Fibroblast of the aortic adventitia (primary cell): ENCODE measurements around the gene ADARB2. TPM values are rescaled to one million over a fixed set of nuclear protein-coding genes. Genes with fewer than 3 reads are reported as not detected.
"Not testable (repeated sequence)": the region's sequence is repeated elsewhere in the genome, so short reads cannot be mapped to it uniquely, and the experiment has no call there.

Experiments
- DNase-seq: peaks from one replicate; pipeline ENCODE4 v3.0.0-alpha.2; 2010; ENCODE audit warnings: low read depth
- H3K4me3 ChIP-seq: 2 replicates; pipeline ENCODE4 v1.5.1; 2011; ENCODE audit warnings: low read depth, mild to moderate bottlenecking, control low read depth, low read length, moderate library complexity
- CTCF ChIP-seq: IDR thresholded peaks from 2 replicates; pipeline ENCODE4 v1.5.1; 2011; ENCODE audit warnings: mild to moderate bottlenecking, low read length, control low read depth, inconsistent platforms; ENCODE audit not compliant: insufficient read depth
- total RNA-seq: library from RNA; depleted of rRNA; stranded (reverse); fragments of >200 nt; gene quantifications from 2 replicates; pipeline ENCODE4 v1.2.3, GENCODE V29; 2012; ENCODE audit warnings: low replicate concordance

Gene ADARB2
- total RNA-seq, 1 donor, result not detected

DNA sequence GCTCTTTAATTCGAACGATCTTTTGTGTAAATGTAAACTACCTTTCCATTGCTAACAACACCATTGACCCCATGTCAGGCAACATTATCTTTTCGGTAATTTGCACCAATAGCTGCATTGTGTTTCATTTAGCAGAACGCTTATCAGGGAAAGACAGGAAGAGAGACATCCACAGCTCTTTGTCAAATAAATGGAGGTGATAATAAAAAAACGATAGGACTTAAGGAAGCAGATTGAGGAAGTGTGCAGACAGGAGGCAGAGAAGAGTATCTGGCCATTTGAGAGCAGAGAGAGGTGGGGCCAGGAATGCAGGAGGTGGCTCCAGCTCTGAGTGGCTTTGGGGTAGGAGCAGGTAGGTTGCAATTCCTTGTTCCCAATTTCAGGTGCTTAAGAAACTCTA lies 37.5 kb upstream of the ADARB2 start:
- no peak for TF ChIP-seq CTCF
- H3K4me3 ChIP-seq, result no peak overlapping the region
- DNase-seq, result no peak

DNA sequence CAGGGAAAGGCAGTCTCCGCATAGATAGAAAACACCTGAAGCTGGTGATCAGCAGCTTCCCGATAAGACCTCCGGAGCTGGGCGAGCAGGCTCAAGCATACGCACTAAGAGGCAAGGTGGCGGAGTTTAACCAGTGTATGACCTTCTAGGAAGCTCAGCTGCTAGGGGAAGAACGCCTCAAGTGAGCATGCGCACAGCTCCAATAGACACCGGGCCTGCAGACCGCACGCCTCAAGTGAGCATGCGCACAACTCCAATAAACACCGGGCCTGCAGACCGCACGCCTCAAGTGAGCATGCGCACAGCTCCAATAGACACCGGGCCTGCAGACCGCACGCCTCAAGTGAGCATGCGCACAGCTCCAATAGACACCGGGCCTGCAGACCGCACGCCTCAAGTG lies 35.9 kb upstream of the ADARB2 start:
- not testable (repeated sequence) for H3K4me3 ChIP-seq, DNase-seq

DNA sequence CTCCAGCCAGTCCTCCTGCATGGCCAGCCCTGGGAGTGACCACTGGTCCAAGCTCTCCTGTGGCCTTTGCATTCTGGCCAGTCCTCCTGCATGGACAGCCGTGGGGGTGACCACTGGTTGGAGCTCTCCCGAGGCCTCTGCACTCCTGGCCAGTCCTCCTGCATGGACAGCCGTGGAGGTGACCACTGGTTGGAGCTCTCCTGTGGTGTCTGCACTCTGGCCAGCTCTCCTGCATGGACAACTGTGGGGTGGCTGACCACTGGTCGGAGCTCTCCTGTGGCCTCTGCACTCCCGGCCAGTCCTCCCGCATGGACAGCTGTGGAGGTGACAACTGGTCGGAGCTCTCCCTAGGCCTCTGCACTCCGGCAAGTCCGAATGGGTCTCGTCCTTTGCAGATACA lies 28.7 kb upstream of the ADARB2 start:
- DNase-seq, result no peak
- no peak overlapping the region for H3K4me3 ChIP-seq
- no peak for TF ChIP-seq CTCF

- TF ChIP-seq CTCF, result no peak
- no peak for DNase-seq
- H3K4me3 ChIP-seq, result no peak overlapping the region
These were observed 24.8 kb upstream of the ADARB2 start for GRCh38 chr10:1762076-1762475.

- DNase-seq, result no peak
- H3K4me3 ChIP-seq, result no peak overlapping the region
- TF ChIP-seq CTCF, result no peak
These were observed 17.3 kb upstream of the ADARB2 start for GRCh38 chr10:1754506-1755153.

DNA sequence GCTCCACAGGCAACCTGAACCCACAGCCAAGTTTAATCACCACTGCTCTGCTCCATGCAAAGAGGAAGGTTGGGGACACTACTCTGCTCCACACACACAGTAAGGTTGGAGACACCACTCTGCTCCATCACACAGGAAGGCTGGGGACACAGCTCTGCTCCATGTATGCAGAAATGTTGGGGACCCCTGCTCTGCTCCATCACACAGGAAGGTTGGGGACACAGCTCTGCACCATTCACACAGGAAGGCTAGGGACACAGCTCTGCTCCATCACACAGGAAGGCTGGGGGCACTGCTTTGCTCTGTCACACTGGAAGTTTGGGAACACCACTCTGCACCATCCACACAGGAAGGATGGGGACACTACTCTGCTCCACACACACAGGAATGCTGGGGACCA lies 14.8 kb upstream of the ADARB2 start:
- DNase-seq, result no peak
- no peak overlapping the region for H3K4me3 ChIP-seq
- no peak for TF ChIP-seq CTCF

GRCh38 chr10:1747590-1748157 lies 10.3 kb upstream of the ADARB2 start:
- TF ChIP-seq CTCF, result no peak
- no peak for DNase-seq
- H3K4me3 ChIP-seq, result no peak overlapping the region
